Peyer's patch (tissue), 4 donors: ENCODE results near the gene ZG16B.

ENCODE experiments used
- CTCF ChIP-seq, 6 experiments: fragments of 450-650 bp in 4 of 6; fragments of 200-600 bp in 2 of 6; sonication (generic) in 1 of 6; IDR thresholded peaks; one replicate each; pipeline ENCODE4 v1.5.1; 2017 to 2019; ENCODE audit warnings: antibody characterized with exemption in 6 of 6, mild to moderate bottlenecking in 3 of 6, moderate library complexity in 1 of 6
- POLR2A ChIP-seq, 2 donors: fragments of 450-650 bp; IDR thresholded peaks; one replicate each; pipeline ENCODE4 v1.5.1; 2017; ENCODE audit warnings: antibody characterized with exemption in 2 of 2, mild to moderate bottlenecking in 2 of 2, moderate library complexity in 2 of 2

DNA sequence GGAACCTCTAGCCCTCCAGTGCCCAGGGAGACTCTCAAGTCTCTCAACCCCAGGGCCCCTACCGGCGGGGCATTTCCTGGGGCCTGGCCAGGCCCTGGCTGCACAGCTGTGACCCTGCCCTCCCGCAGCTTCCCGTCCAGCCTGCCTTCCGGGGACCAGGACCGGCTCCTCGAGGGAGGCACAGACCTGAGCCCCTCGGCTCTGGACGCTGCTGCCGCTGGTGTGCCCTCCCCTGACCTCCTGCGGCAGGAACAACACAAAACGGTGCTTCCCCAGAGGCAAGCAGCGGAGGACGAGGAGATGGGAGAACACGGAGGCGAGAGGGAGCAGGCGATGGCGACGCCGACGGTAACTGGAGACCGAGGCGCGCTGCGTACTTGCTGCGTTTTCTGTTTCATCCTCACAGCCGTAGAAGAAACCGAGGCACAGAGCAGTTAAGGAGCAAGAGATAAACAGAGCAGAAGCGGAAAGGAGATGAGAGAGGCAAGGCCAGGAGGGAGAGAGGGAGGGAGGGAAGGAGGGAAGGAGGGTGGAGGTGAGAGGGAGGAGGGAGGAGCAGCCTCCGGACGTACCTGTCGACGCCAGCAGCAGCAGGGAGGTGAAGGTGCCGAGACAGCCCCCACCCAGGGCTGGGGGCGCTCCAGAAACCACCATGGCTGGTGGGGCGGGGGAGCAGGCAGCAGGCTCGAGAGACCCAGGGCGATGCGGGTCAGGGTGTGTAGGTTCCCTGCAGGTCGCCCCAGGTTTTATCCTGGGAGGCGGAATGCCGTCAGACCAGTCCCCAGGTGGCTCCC is 27.5 kb downstream of the ZG16B start, which contains the start of gene PRSS22:
- TF ChIP-seq CTCF (IDR thresholded peaks at IDR 0.05): no peak
- no peak for TF ChIP-seq POLR2A (IDR thresholded peaks at IDR 0.05)
